HepG2 (cell line): ENCODE data around the gene ZSCAN4. TPM values are rescaled to one million over a fixed set of nuclear protein-coding genes. Genes with fewer than 3 reads are reported as not detected.

ENCODE experiments used
- CC2D1A ChIP-seq: sonication (generic); formaldehyde crosslinking; IDR thresholded peaks from 2 replicates; pipeline ENCODE4 v1.8.1; 2023; ENCODE audit warnings: mild to moderate bottlenecking, missing genetic modification reagents
- CHCHD3 ChIP-seq: sonication (generic); formaldehyde crosslinking; IDR thresholded peaks from 2 replicates; pipeline ENCODE4 v1.8.0; 2022; ENCODE audit warnings: mild to moderate bottlenecking, missing genetic modification reagents, moderate library complexity
- NONO ChIP-seq, 2 experiments: fragments of 450-650 bp in 1 of 2; sonication (generic) in 1 of 2; formaldehyde crosslinking in 1 of 2; IDR thresholded peaks in 1 of 2; conservative IDR thresholded peaks in 1 of 2; 2 replicates each; pipeline versions ENCODE4 v1.6.1 to v1.8.0; 2017 to 2022; ENCODE audit warnings: mild to moderate bottlenecking in 1 of 2, missing genetic modification reagents in 1 of 2, moderate library complexity in 1 of 2
- POGZ ChIP-seq: sonication (generic); formaldehyde crosslinking; IDR thresholded peaks from 2 replicates; pipeline ENCODE4 v1.4.0; 2020; ENCODE audit warnings: mild to moderate bottlenecking, missing genetic modification reagents
- SALL2 ChIP-seq: sonication (generic); formaldehyde crosslinking; IDR thresholded peaks from 2 replicates; pipeline ENCODE4 v1.8.1; 2023; ENCODE audit warnings: mild to moderate bottlenecking, missing genetic modification reagents, inconsistent platforms
- SETDB1 ChIP-seq: sonication (generic); formaldehyde crosslinking; IDR thresholded peaks from 2 replicates; pipeline ENCODE4 v1.5.1; 2020; ENCODE audit warnings: missing genetic modification reagents, mild to moderate bottlenecking, borderline replicate concordance
- SRY ChIP-seq: sonication (generic); formaldehyde crosslinking; IDR thresholded peaks from 2 replicates; pipeline ENCODE4 v1.8.0; 2022; ENCODE audit warnings: mild to moderate bottlenecking, missing genetic modification reagents
- TCF12 ChIP-seq, 2 experiments: fragments of 450-650 bp in 1 of 2; sonication (generic) in 1 of 2; formaldehyde crosslinking in 1 of 2; IDR thresholded peaks; 2 replicates each; pipeline versions ENCODE4 v1.6.1 to v1.8.0; 2017 to 2022; ENCODE audit warnings: antibody characterized with exemption in 1 of 2, mild to moderate bottlenecking in 1 of 2, missing genetic modification reagents in 1 of 2, moderate library complexity in 1 of 2
- ZBTB7B ChIP-seq: sonication (generic); formaldehyde crosslinking; IDR thresholded peaks from 2 replicates; pipeline ENCODE4 v1.4.0; 2020; ENCODE audit warnings: missing genetic modification reagents
- ZNF563 ChIP-seq: sonication (generic); formaldehyde crosslinking; IDR thresholded peaks from 2 replicates; pipeline ENCODE4 v1.8.0; 2022; ENCODE audit warnings: mild to moderate bottlenecking, moderate library complexity, missing genetic modification reagents
- ZNF598 ChIP-seq: sonication (generic); formaldehyde crosslinking; IDR thresholded peaks from 2 replicates; pipeline ENCODE4 v1.5.1; 2020; ENCODE audit warnings: mild to moderate bottlenecking, missing genetic modification reagents, borderline replicate concordance
- ZNF605 ChIP-seq: sonication (generic); formaldehyde crosslinking; IDR thresholded peaks from 2 replicates; pipeline ENCODE4 v1.8.0; 2022; ENCODE audit warnings: mild to moderate bottlenecking, missing genetic modification reagents
- ZNF607 ChIP-seq: sonication (generic); formaldehyde crosslinking; IDR thresholded peaks from 2 replicates; pipeline ENCODE4 v1.5.1; 2020; ENCODE audit warnings: missing genetic modification reagents, mild to moderate bottlenecking, borderline replicate concordance
- ZNF672 ChIP-seq: sonication (generic); formaldehyde crosslinking; IDR thresholded peaks from 2 replicates; pipeline ENCODE4 v1.8.1; 2022; ENCODE audit warnings: missing genetic modification reagents
- ZNF7 ChIP-seq: IDR thresholded peaks from 2 replicates; pipeline ENCODE4 v1.6.1; 2016; ENCODE audit warnings: missing biosample characterization, missing genetic modification reagents
- ZNF768 ChIP-seq: sonication (generic); formaldehyde crosslinking; IDR thresholded peaks from 2 replicates; pipeline ENCODE4 v1.4.0; 2020; ENCODE audit warnings: missing genetic modification reagents
- polyA plus RNA-seq, 8 experiments: library from polyadenylated mRNA; depleted of rRNA in 3 of 8; stranded (reverse) in 7 of 8; unstranded in 1 of 8; fragments of >200 nt; fragmentation: Illumina TruSeq in 4 of 8; extraction: Trizol in 4 of 8; gene quantifications; 2 replicates each; pipeline versions ENCODE4 v1.2.1 to v1.2.3, GENCODE V29; 2011 to 2016; ENCODE audit warnings: low read depth in 4 of 8, missing spikeins in 1 of 8, mixed read lengths in 1 of 8; ENCODE audit not compliant: insufficient read depth in 1 of 8
- total RNA-seq, 5 experiments: library from RNA; depleted of rRNA; stranded (reverse); fragments of >200 nt; fragmentation: Illumina TruSeq; extraction: Trizol; gene quantifications; 2 replicates each; pipeline ENCODE4 v1.2.3, GENCODE V29; 2016; ENCODE audit warnings: low read depth in 1 of 5
- TF ChIP-seq, protein P1 (sequence below): sonication (generic); formaldehyde crosslinking; IDR thresholded peaks from 2 replicates; pipeline ENCODE4 v1.9.0; 2022; ENCODE audit warnings: missing genetic modification reagents, mild to moderate bottlenecking, borderline replicate concordance
- TF ChIP-seq, protein P2 (sequence below): sonication (generic); formaldehyde crosslinking; IDR thresholded peaks from 2 replicates; pipeline ENCODE4 v1.5.0; 2020; ENCODE audit warnings: mild to moderate bottlenecking, low read depth, missing genetic modification reagents, borderline replicate concordance
- TF ChIP-seq, protein P3 (sequence below): sonication (generic); formaldehyde crosslinking; IDR thresholded peaks from 2 replicates; pipeline ENCODE4 v1.5.0; 2020; ENCODE audit warnings: mild to moderate bottlenecking, missing genetic modification reagents
- TF ChIP-seq, protein P4 (sequence below): sonication (generic); formaldehyde crosslinking; IDR thresholded peaks from 2 replicates; pipeline ENCODE4 v1.8.1; 2023; ENCODE audit warnings: missing genetic modification reagents, mild to moderate bottlenecking, borderline replicate concordance
- TF ChIP-seq, protein P5 (sequence below): sonication (generic); formaldehyde crosslinking; IDR thresholded peaks from 2 replicates; pipeline ENCODE4 v1.9.0; 2022; ENCODE audit warnings: low read depth, missing genetic modification reagents

Gene ZSCAN4
- total and polyA plus RNA-seq, 2 of the 13 experiments (the other 11 are each of a cell fraction or from before 2014, with no cell fraction given): 0.60 to 0.73 TPM

DNA sequence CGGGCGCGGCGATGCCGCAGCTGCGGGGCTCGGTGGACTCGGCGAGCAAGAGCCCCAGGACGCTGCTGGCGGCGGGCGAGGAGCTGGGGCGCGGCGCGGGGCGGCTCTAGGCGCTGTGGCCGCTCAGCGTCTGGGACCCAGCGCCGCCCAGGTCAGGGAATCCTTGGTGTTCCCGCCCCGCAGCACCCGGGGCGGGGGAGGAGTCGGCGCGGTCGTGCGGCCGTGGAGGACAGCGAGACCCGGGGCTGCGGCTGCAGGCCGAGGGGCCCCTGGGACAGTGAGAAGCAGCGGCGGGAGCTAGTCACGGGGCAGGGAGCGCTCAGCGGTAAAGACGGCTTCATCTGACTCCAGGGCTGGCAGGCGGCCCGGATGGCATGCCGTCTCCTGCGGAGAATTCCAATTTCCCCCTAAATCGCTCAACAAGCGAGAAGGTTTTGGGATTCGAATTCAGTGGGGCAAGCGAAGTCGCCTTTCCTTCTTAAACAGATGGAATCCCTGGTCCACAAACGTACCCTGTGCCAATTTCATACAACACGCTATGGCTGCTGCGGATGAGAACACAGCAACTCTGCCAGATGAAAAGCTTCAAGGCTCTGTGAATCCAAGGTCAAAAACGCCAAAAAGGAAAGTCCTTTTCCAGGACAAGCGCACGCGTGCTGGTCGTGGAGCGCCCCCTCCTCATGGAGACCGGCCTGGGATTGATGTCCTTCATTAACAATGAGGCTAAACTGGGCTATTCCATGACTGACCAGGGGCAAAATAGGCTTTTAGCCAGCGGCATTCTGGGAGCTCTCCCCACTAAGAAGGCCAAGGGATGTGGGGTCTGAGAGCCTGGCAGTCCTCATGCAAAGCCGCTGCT is 4.2 kb upstream of the ZSCAN4 start (continued):
- TF ChIP-seq SRY (CRISPR knock-in tag) (no peak), ZNF672 (CRISPR knock-in tag) (no peak), ZBTB7B (CRISPR knock-in tag) (peak; percentile 50; the same call in 1 of the 2 replicates), TCF12 (IDR thresholded peaks at IDR 0.05) (no peak), TCF12 (CRISPR knock-in tag; IDR thresholded peaks at IDR 0.05) (0 out of 2 replicates have a peak, but pooled peaks have one; percentile 43), SALL2 (CRISPR knock-in tag) (0 out of 2 replicates have a peak, but pooled peaks have one; percentile 47), ZNF605 (CRISPR knock-in tag) (peak; percentile 48; the same call in 1 of the 2 replicates), ZNF598 (CRISPR knock-in tag) (0 out of 2 replicates have a peak, but pooled peaks have one; percentile 22), ZNF768 (CRISPR knock-in tag) (peak; percentile 48; the same call in 1 of the 2 replicates), POGZ (peak; percentile 25; the same call in 1 of the 2 replicates), CHCHD3 (0 out of 2 replicates have a peak, but pooled peaks have one; percentile 64), ZNF563 (CRISPR knock-in tag) (0 out of 2 replicates have a peak, but pooled peaks have one; percentile 24), SETDB1 (CRISPR knock-in tag) (no peak), NONO (IDR thresholded peaks at IDR 0.05) (no peak), NONO (CRISPR knock-in tag; conservative IDR thresholded peaks at IDR 0.05) (no peak), ZNF7 (CRISPR knock-in tag) (no peak), ZNF607 (CRISPR knock-in tag) (0 out of 2 replicates have a peak, but pooled peaks have one; percentile 63), CC2D1A (CRISPR knock-in tag) (0 out of 2 replicates have a peak, but pooled peaks have one; percentile 61)
- TF ChIP-seq, protein P1, sequence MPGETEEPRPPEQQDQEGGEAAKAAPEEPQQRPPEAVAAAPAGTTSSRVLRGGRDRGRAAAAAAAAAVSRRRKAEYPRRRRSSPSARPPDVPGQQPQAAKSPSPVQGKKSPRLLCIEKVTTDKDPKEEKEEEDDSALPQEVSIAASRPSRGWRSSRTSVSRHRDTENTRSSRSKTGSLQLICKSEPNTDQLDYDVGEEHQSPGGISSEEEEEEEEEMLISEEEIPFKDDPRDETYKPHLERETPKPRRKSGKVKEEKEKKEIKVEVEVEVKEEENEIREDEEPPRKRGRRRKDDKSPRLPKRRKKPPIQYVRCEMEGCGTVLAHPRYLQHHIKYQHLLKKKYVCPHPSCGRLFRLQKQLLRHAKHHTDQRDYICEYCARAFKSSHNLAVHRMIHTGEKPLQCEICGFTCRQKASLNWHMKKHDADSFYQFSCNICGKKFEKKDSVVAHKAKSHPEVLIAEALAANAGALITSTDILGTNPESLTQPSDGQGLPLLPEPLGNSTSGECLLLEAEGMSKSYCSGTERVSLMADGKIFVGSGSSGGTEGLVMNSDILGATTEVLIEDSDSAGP: peak; percentile 87; the same call in 1 of the 2 replicates
- TF ChIP-seq, protein P2, sequence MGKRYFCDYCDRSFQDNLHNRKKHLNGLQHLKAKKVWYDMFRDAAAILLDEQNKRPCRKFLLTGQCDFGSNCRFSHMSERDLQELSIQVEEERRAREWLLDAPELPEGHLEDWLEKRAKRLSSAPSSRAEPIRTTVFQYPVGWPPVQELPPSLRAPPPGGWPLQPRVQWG (CRISPR knock-in tag): no peak
- TF ChIP-seq, protein P3, sequence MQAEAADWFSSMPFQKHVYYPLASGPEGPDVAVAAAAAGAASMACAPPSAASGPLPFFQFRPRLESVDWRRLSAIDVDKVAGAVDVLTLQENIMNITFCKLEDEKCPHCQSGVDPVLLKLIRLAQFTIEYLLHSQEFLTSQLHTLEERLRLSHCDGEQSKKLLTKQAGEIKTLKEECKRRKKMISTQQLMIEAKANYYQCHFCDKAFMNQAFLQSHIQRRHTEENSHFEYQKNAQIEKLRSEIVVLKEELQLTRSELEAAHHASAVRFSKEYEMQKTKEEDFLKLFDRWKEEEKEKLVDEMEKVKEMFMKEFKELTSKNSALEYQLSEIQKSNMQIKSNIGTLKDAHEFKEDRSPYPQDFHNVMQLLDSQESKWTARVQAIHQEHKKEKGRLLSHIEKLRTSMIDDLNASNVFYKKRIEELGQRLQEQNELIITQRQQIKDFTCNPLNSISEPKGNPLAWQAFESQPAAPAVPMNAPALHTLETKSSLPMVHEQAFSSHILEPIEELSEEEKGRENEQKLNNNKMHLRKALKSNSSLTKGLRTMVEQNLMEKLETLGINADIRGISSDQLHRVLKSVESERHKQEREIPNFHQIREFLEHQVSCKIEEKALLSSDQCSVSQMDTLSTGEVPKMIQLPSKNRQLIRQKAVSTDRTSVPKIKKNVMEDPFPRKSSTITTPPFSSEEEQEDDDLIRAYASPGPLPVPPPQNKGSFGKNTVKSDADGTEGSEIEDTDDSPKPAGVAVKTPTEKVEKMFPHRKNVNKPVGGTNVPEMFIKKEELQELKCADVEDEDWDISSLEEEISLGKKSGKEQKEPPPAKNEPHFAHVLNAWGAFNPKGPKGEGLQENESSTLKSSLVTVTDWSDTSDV: no peak
- TF ChIP-seq, protein P4, sequence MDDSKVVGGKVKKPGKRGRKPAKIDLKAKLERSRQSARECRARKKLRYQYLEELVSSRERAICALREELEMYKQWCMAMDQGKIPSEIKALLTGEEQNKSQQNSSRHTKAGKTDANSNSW (CRISPR knock-in tag): no peak
- TF ChIP-seq, protein P5, sequence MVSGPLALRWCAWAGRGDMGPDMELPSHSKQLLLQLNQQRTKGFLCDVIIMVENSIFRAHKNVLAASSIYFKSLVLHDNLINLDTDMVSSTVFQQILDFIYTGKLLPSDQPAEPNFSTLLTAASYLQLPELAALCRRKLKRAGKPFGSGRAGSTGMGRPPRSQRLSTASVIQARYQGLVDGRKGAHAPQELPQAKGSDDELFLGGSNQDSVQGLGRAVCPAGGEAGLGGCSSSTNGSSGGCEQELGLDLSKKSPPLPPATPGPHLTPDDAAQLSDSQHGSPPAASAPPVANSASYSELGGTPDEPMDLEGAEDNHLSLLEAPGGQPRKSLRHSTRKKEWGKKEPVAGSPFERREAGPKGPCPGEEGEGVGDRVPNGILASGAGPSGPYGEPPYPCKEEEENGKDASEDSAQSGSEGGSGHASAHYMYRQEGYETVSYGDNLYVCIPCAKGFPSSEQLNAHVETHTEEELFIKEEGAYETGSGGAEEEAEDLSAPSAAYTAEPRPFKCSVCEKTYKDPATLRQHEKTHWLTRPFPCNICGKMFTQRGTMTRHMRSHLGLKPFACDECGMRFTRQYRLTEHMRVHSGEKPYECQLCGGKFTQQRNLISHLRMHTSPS (CRISPR knock-in tag): 0 out of 2 replicates have a peak, but pooled peaks have one; percentile 51
